ENCODE data around the gene WASF2. TPM values are rescaled to one million over a fixed set of nuclear protein-coding genes. Genes with fewer than 3 reads are reported as not detected.

The WASF2 gene
- total RNA-seq, 1 experiment from 2014 or later: 20.7 TPM

DNA sequence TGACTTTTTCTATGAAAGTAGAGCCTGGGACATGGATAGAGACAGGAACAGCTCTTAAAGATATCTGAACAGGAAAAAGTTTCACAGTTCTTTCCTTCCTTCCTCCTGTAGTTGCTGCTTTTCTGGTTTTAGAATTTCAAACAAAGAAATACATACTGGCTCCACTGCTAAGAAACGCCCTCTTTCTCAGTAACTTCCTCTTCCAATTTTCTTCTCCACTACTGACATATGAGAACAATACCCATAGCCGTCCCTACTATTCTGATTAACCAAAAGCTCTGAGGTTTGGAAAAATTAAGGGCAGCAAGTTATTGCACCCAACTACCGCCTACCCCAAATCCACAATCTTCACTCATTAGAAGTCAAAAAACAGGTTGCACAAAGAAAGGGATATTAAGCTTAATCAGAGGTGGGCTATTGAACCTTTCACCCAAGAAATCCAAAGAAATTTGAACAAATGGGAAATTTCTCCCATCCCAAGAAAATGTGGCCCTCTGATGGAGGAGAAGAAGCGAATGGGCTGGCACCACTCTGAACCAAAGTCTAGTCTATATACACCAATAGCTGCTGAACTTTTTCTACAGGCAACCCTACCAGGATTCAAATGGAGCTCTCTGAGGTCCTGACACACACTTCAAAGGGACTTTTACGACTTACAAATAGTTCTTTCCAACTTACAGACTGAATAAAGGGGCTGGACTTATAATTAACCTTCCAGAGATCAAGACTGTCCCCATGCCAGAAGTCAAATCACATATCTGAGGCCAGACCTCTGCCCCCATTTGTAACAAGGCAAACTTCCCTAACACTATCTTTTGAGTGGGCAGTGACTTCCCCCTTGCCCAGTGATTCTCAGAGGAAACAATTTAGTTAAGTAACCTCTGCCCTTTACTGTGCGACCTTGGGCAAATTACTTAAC is 1.7 kb downstream of the WASF2 start:
- POLR2A ChIA-PET (ENCODE audit: unreplicated experiment): interaction anchor here (0.6 kb wide), 1 partner anchor 50 kb away, joined by 3 read pairs; no protein-coding TSS in a partner anchor
- Histone ChIP-seq H3K4me3 (ENCODE audit: low read length) (peak overlapping the region; percentile 93), H3K4me1 (ENCODE audit: insufficient read depth, low read length) (peaks cover 17% of the 10 kb centered on the region), H3K27me3 (ENCODE audit: low read length) (no peaks in the 10 kb centered on the region), H3K36me3 (ENCODE audit: low read depth, low read length) (peaks cover 6% of the 10 kb centered on the region; the same call in 1 of the 2 replicates), H4K20me1 (ENCODE audit: low read length) (peaks cover 32% of the 10 kb centered on the region), H3K9ac (ENCODE audit: low read length) (peak overlapping the region; percentile 100), H2AFZ (ENCODE audit: low read length) (no peak overlapping the region), H3K9me3 (ENCODE audit: low read length) (no peaks in the 10 kb centered on the region), H3F3A (ENCODE audit: low read length, unreplicated experiment) (no peaks in the 10 kb centered on the region), H3K9me2 (replicated peaks; ENCODE audit: low read length) (no peaks in the 10 kb centered on the region), H3K27ac (ENCODE audit: low read length) (peak overlapping the region; percentile 82), H3K4me2 (ENCODE audit: low read length) (peak overlapping the region; percentile 93), H3K79me2 (ENCODE audit: low read length) (peaks cover 63% of the 10 kb centered on the region)
- peak; percentile 45 for DNase-seq
- TSS peak; percentile 50 for BruUV-seq (replicated peaks)
- TF ChIP-seq, protein P1, sequence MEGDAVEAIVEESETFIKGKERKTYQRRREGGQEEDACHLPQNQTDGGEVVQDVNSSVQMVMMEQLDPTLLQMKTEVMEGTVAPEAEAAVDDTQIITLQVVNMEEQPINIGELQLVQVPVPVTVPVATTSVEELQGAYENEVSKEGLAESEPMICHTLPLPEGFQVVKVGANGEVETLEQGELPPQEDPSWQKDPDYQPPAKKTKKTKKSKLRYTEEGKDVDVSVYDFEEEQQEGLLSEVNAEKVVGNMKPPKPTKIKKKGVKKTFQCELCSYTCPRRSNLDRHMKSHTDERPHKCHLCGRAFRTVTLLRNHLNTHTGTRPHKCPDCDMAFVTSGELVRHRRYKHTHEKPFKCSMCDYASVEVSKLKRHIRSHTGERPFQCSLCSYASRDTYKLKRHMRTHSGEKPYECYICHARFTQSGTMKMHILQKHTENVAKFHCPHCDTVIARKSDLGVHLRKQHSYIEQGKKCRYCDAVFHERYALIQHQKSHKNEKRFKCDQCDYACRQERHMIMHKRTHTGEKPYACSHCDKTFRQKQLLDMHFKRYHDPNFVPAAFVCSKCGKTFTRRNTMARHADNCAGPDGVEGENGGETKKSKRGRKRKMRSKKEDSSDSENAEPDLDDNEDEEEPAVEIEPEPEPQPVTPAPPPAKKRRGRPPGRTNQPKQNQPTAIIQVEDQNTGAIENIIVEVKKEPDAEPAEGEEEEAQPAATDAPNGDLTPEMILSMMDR (conservative IDR thresholded peaks at IDR 0.05; ENCODE audit: low read depth, low read length): no peak
- no peak for TF ChIP-seq EZH2 (IDR thresholded peaks at IDR 0.05; ENCODE audit: low read length, unreplicated experiment)
- intact Hi-C loops (cut with micrococcal nuclease): loop anchor here (5.0 kb wide), 1 partner anchor 56 kb away; no protein-coding TSS in a partner anchor
- CTCF ChIA-PET: interaction anchor here (0.5 to 0.6 kb wide), 2 partner anchors 9 to 12 kb away, joined by 5 to 6 read pairs; no protein-coding TSS in a partner anchor
- ATAC-seq: no peak

DNA sequence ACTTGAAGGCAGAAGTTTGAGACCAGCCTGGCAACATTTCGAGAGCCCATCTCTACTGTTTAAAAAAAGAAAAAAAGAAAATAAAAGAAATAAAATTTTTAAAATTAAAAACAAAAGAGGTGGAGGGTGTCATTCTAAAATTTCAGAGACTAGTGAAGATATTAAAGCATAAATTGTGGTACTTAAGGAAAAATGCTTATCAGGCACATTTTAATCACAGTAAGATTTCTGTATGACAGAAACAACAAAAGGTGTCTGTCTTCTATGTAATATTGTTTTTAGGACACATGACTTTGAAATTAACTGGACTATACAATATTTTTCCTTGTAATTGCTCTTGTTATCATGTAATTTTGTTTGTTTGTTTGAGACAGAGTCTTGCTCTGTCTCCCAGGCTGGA is 4.6 kb downstream of the WASF2 start:
- peaks cover 91% of the 10 kb centered on the region for H3K79me2 ChIP-seq (ENCODE audit: low read length)
- H3K27ac ChIP-seq (ENCODE audit: low read length): no peak overlapping the region
- no peaks in the 10 kb centered on the region for H3K9me2 ChIP-seq (replicated peaks; ENCODE audit: low read length)
- TF ChIP-seq EZH2phosphoT487 (IDR thresholded peaks at IDR 0.05; ENCODE audit: borderline replicate concordance, low read length): no peak
- TF ChIP-seq, protein P1 (conservative IDR thresholded peaks at IDR 0.05; ENCODE audit: low read depth, low read length): no peak
- TF ChIP-seq EZH2 (IDR thresholded peaks at IDR 0.05; ENCODE audit: low read length, unreplicated experiment): no peak
- ATAC-seq (no peak), DNase-seq (no peak)
- no peak overlapping the region for H3K4me2 ChIP-seq (ENCODE audit: low read length)
- no TSS peak for BruUV-seq (replicated peaks)
- POLR2A ChIA-PET (ENCODE audit: unreplicated experiment): no interaction called here
- peaks cover 6% of the 10 kb centered on the region; the same call in 1 of the 2 replicates for H3K36me3 ChIP-seq (ENCODE audit: low read depth, low read length)
- intact Hi-C loops (cut with micrococcal nuclease): loop anchor here (5.0 kb wide), 1 partner anchor 53 kb away; no protein-coding TSS in a partner anchor
- no peak overlapping the region for H3K4me3 ChIP-seq (ENCODE audit: low read length)
- H3K9me3 ChIP-seq (ENCODE audit: low read length): no peaks in the 10 kb centered on the region
- no peak overlapping the region for H3K9ac ChIP-seq (ENCODE audit: low read length)
- CTCF ChIA-PET: no interaction called here
- peaks cover 44% of the 10 kb centered on the region for H4K20me1 ChIP-seq (ENCODE audit: low read length)
- no peaks in the 10 kb centered on the region for H3K27me3 ChIP-seq (ENCODE audit: low read length)
- no peak overlapping the region for H2AFZ ChIP-seq (ENCODE audit: low read length)
- no peaks in the 10 kb centered on the region for H3F3A ChIP-seq (ENCODE audit: low read length, unreplicated experiment)
- H3K4me1 ChIP-seq (ENCODE audit: insufficient read depth, low read length): peaks cover 18% of the 10 kb centered on the region

DNA sequence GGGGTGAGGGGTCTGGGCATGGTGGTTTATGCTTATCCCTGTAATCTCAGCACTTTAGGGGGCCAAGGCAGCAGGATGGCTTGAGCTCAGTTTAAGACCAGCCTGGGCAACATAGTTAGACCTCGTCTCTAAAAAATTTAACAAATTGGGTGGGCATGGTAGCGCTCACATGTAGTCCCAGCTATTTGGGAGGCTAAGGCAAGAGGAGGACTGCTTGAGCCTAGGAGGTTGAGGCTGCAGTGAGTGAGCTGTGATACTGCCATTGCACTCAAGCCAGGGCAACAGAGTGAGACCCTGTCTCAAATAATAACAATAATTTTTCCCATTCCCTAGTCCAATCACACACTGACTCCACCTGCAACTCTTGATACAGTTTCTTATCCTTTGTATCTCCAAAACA is 6.3 kb downstream of the WASF2 start:
- no peak overlapping the region for H2AFZ ChIP-seq (ENCODE audit: low read length)
- H3K9me3 ChIP-seq (ENCODE audit: low read length): no peaks in the 10 kb centered on the region
- peaks cover 94% of the 10 kb centered on the region for H3K79me2 ChIP-seq (ENCODE audit: low read length)
- no peaks in the 10 kb centered on the region for H3F3A ChIP-seq (ENCODE audit: low read length, unreplicated experiment)
- no peak for DNase-seq
- POLR2A ChIA-PET (ENCODE audit: unreplicated experiment): no interaction called here
- peaks cover 6% of the 10 kb centered on the region; the same call in 1 of the 2 replicates for H3K36me3 ChIP-seq (ENCODE audit: low read depth, low read length)
- no peaks in the 10 kb centered on the region for H3K9me2 ChIP-seq (replicated peaks; ENCODE audit: low read length)
- H3K9ac ChIP-seq (ENCODE audit: low read length): no peak overlapping the region
- no peak overlapping the region for H3K4me2 ChIP-seq (ENCODE audit: low read length)
- BruUV-seq (replicated peaks): no TSS peak
- H3K4me1 ChIP-seq (ENCODE audit: insufficient read depth, low read length): peaks cover 18% of the 10 kb centered on the region
- peaks cover 40% of the 10 kb centered on the region for H4K20me1 ChIP-seq (ENCODE audit: low read length)
- intact Hi-C loops (cut with micrococcal nuclease): no loop called here
- CTCF ChIA-PET: no interaction called here
- H3K4me3 ChIP-seq (ENCODE audit: low read length): no peak overlapping the region
- TF ChIP-seq EZH2phosphoT487 (IDR thresholded peaks at IDR 0.05; ENCODE audit: borderline replicate concordance, low read length): no peak
- TF ChIP-seq, protein P1 (conservative IDR thresholded peaks at IDR 0.05; ENCODE audit: low read depth, low read length): no peak
- TF ChIP-seq EZH2 (IDR thresholded peaks at IDR 0.05; ENCODE audit: low read length, unreplicated experiment): no peak
- H3K27ac ChIP-seq (ENCODE audit: low read length): no peak overlapping the region
- H3K27me3 ChIP-seq (ENCODE audit: low read length): no peaks in the 10 kb centered on the region
- ATAC-seq: no peak

Data from PC-3 (cell line).